ENCODE results near the gene SBK2. TPM values are rescaled to one million over a fixed set of nuclear protein-coding genes. Genes with fewer than 3 reads are reported as not detected.
"Not testable (repeated sequence)": the region's sequence is repeated elsewhere in the genome, so short reads cannot be mapped to it uniquely, and the experiment has no call there.

SBK2 gene
- total RNA-seq (2.4 and 5.3 TPM in 2 replicates), polyA plus RNA-seq (6.8 and 7.1 TPM in 2 replicates)

- Histone ChIP-seq H3K27me3 (no peaks in the 10 kb centered on the region), H3K27ac (no peak within 1 kb of the TSS), H3K4me1 (ENCODE audit: low read depth) (peaks cover 4% of the 10 kb centered on the region), H3K4me3 (no peak within 1 kb of the TSS), H3K9me3 (ENCODE audit: low read depth) (no peaks in the 10 kb centered on the region), H3K36me3 (no peaks in the 10 kb centered on the region)
- TF ChIP-seq, protein P1, sequence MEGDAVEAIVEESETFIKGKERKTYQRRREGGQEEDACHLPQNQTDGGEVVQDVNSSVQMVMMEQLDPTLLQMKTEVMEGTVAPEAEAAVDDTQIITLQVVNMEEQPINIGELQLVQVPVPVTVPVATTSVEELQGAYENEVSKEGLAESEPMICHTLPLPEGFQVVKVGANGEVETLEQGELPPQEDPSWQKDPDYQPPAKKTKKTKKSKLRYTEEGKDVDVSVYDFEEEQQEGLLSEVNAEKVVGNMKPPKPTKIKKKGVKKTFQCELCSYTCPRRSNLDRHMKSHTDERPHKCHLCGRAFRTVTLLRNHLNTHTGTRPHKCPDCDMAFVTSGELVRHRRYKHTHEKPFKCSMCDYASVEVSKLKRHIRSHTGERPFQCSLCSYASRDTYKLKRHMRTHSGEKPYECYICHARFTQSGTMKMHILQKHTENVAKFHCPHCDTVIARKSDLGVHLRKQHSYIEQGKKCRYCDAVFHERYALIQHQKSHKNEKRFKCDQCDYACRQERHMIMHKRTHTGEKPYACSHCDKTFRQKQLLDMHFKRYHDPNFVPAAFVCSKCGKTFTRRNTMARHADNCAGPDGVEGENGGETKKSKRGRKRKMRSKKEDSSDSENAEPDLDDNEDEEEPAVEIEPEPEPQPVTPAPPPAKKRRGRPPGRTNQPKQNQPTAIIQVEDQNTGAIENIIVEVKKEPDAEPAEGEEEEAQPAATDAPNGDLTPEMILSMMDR (IDR thresholded peaks at IDR 0.05; ENCODE audit: low read depth, low read length): peak; percentile 18
- peak in 1 of 2 donors; percentile 87 for DNase-seq (ENCODE audit: low read depth in 1 of 2, low spot score in 1 of 2)
These were observed at the start of gene SBK2 for GRCh38 chr19:55536951-55537740. TSS of gene SBK2 (minus strand) at chr19:55537133. CDS start at chr19:55536294, 839 bp downstream.

DNA sequence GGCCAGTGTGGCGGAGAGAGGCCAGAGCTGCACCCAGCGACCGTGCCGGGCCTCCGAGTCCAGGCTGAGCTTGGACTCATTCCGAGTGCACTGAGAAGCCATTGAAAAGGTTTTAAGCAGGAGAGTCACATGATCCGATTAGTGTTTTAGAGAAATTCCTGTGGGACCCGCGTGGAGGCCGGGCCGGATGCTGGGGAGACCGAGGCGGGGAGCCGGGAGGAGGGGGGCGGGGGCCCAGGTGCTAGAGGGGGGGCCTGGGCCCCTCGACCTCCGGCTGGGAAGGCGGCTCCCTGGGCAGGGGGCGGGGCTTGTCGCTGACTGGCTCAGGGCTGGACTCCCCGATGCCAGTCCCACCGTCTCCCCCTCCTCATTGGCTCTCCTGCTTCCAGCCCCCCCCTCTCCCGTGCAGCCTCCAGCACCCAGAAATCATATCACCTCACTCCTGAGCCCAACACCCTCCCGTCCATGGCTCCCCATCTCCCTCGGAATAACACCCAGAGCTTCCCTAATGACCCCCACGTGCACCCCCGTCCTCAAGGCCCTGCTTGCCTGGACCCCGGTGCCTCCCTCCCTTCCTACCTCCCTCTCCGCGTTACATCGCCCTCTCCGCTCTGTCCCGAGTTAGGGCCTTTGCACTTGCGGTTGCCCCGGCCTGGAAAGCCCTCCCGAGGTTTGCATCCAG is 48.9 kb upstream of the SBK2 start:
- H3K9me3 ChIP-seq (ENCODE audit: low read depth): no peaks in the 10 kb centered on the region

GRCh38 chr19:55584871-55585270 is 47.9 kb upstream of the SBK2 start:
- H3K27ac ChIP-seq: no peak overlapping the region
- DNase-seq (ENCODE audit: low read depth in 1 of 2, low spot score in 1 of 2): no peak
- TF ChIP-seq, protein P1 (IDR thresholded peaks at IDR 0.05; ENCODE audit: low read depth, low read length): no peak
- no peak overlapping the region for H3K4me3 ChIP-seq
- H3K27me3 ChIP-seq: no peaks in the 10 kb centered on the region
- no peaks in the 10 kb centered on the region for H3K9me3 ChIP-seq (ENCODE audit: low read depth)
- H3K4me1 ChIP-seq (ENCODE audit: low read depth): peaks cover 7% of the 10 kb centered on the region
- no peaks in the 10 kb centered on the region for H3K36me3 ChIP-seq

More for the DNA sequence above, 48.9 kb upstream of the SBK2 start:
- peak overlapping the region; percentile 34 for H3K4me3 ChIP-seq
- peak; percentile 87 to 93 for DNase-seq (ENCODE audit: low read depth in 1 of 2, low spot score in 1 of 2)
- H3K4me1 ChIP-seq (ENCODE audit: low read depth): peaks cover 7% of the 10 kb centered on the region
- H3K27me3 ChIP-seq: no peaks in the 10 kb centered on the region
- TF ChIP-seq, protein P1 (IDR thresholded peaks at IDR 0.05; ENCODE audit: low read depth, low read length): no peak
- no peaks in the 10 kb centered on the region for H3K36me3 ChIP-seq
- H3K27ac ChIP-seq: peak overlapping the region; percentile 38

DNA sequence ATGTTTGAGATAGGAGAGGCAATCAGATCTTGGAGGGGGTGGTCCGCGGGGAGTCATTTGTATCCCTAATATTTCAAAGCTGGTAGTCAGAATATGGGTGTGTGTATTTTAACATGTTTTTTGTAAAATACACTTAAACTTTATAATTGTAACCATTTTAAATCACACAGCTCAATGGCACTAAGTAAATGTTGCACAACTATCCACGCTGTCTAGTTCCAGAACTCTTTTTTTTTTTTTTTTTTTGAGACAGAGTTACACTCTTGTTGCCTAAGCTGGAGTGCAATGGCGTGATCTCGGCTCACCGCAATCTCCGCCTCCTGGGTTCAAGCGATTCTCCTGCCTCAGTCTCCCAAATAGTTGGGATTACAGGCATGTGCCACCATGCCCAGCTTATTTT is 47.0 kb upstream of the SBK2 start:
- not testable (repeated sequence) for H3K36me3 ChIP-seq

GRCh38 chr19:55582284-55582683 is 45.4 kb upstream of the SBK2 start:
- H3K4me1 ChIP-seq (ENCODE audit: low read depth); H3K4me3 ChIP-seq; H3K9me3 ChIP-seq (ENCODE audit: low read depth); DNase-seq (ENCODE audit: low read depth in 1 of 2, low spot score in 1 of 2); H3K27me3 ChIP-seq; H3K36me3 ChIP-seq: not testable (repeated sequence)
- peak overlapping the region; percentile 94 for H3K27ac ChIP-seq

More for the DNA sequence above, 47.0 kb upstream of the SBK2 start:
- not testable (repeated sequence) for H3K9me3 ChIP-seq (ENCODE audit: low read depth); H3K27ac ChIP-seq; H3K4me1 ChIP-seq (ENCODE audit: low read depth); H3K27me3 ChIP-seq; H3K4me3 ChIP-seq; DNase-seq (ENCODE audit: low read depth in 1 of 2, low spot score in 1 of 2)

DNA sequence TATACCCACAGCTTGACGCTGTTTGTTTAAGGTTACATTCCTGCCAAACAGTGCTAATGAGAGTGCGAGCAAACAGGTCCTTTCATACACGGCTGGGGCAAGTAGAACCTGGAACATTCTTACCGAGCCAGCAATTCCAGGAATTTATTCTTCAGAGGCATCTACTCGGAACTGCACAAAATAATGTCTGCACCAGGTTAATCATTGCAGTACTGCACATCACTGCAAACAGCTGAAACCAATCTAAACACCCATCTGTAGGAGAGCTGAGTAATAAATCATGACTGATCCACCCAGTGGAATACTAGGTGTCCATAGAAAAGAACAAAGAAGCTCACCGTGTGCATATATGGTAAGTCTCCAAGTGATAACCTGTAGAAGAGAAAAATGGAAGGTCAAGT is 44.9 kb upstream of the SBK2 start:
- Histone ChIP-seq H3K27ac (peak overlapping the region; percentile 94), H3K27me3 (no peaks in the 10 kb centered on the region), H3K4me1 (ENCODE audit: low read depth) (peaks cover 5% of the 10 kb centered on the region), H3K9me3 (ENCODE audit: low read depth) (no peaks in the 10 kb centered on the region), H3K36me3 (peaks cover 8% of the 10 kb centered on the region), H3K4me3 (no peak overlapping the region)
- TF ChIP-seq, protein P1 (IDR thresholded peaks at IDR 0.05; ENCODE audit: low read depth, low read length): no peak
- no peak for DNase-seq (ENCODE audit: low read depth in 1 of 2, low spot score in 1 of 2)

Data from cardiac muscle cell (in vitro differentiated cells and primary cell).